ENCODE data around the gene TRAPPC10.
"Not testable (repeated sequence)": the region's sequence is repeated elsewhere in the genome, so short reads cannot be mapped to it uniquely, and the experiment has no call there.

DNA sequence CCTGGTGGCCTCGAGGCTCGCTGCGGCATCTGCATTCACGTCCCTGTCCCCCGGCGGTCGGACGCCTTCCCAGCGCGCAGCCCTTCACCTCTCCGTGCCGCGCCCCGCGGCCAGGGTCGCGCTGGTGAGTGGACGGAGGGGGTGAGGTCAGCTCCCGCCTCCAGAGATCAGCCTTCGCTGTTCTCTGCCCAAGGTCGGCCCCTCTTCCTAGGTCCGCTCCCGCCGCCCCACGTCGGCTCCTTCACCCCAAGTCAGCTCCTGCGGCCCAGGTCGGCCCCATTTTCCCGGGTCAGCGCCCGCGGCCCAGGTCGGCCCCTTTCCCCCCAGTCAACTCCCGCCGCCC lies 121.6 kb downstream of the TRAPPC10 start:
- not testable (repeated sequence) for TF ChIP-seq EZH2phosphoT487 (IDR thresholded peaks at IDR 0.05; ENCODE audit: low read depth)
- TF ChIP-seq, protein P1, sequence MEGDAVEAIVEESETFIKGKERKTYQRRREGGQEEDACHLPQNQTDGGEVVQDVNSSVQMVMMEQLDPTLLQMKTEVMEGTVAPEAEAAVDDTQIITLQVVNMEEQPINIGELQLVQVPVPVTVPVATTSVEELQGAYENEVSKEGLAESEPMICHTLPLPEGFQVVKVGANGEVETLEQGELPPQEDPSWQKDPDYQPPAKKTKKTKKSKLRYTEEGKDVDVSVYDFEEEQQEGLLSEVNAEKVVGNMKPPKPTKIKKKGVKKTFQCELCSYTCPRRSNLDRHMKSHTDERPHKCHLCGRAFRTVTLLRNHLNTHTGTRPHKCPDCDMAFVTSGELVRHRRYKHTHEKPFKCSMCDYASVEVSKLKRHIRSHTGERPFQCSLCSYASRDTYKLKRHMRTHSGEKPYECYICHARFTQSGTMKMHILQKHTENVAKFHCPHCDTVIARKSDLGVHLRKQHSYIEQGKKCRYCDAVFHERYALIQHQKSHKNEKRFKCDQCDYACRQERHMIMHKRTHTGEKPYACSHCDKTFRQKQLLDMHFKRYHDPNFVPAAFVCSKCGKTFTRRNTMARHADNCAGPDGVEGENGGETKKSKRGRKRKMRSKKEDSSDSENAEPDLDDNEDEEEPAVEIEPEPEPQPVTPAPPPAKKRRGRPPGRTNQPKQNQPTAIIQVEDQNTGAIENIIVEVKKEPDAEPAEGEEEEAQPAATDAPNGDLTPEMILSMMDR (IDR thresholded peaks at IDR 0.05; ENCODE audit: low read depth, low read length), result not testable (repeated sequence)

Measured in OCI-LY3 (cell line).